GM21447 (cell line): ENCODE measurements around the gene GSE1.

Source experiments
- ATAC-seq: cut with Tn5 transposase; IDR thresholded peaks from one replicate; pipeline ENCODE4 v1.9.1; 2021; ENCODE audit not compliant: unreplicated experiment

GSE1 gene

GRCh38 chr16:85573696-85574641, 39.2 kb upstream of the GSE1 start:
- ATAC-seq = no peak

- no peak for ATAC-seq
Observed at GRCh38 chr16:85574672-85575475, 38.2 kb upstream of the GSE1 start.

- no peak for ATAC-seq
Observed at GRCh38 chr16:85575920-85576319, 37.2 kb upstream of the GSE1 start.

- ATAC-seq = no peak
Observed at GRCh38 chr16:85576944-85577343, 36.2 kb upstream of the GSE1 start.

GRCh38 chr16:85577899-85578598, 35.1 kb upstream of the GSE1 start:
- ATAC-seq = no peak

GRCh38 chr16:85578599-85578948, 34.5 kb upstream of the GSE1 start:
- no peak for ATAC-seq

GRCh38 chr16:85579191-85579590, 33.9 kb upstream of the GSE1 start:
- no peak for ATAC-seq

GRCh38 chr16:85579923-85580580, 33.1 kb upstream of the GSE1 start:
- ATAC-seq = no peak

GRCh38 chr16:85580684-85581083, 32.4 kb upstream of the GSE1 start:
- ATAC-seq = no peak

GRCh38 chr16:85582229-85582991, 30.7 kb upstream of the GSE1 start:
- no peak for ATAC-seq

- no peak for ATAC-seq
Observed at GRCh38 chr16:85583491-85584181, 29.5 kb upstream of the GSE1 start.

GRCh38 chr16:85584267-85584666, 28.9 kb upstream of the GSE1 start:
- no peak for ATAC-seq

GRCh38 chr16:85584819-85585282, 28.3 kb upstream of the GSE1 start:
- ATAC-seq = no peak

GRCh38 chr16:85585711-85586110, 27.4 kb upstream of the GSE1 start:
- ATAC-seq = no peak

GRCh38 chr16:85586380-85587104, 26.6 kb upstream of the GSE1 start:
- ATAC-seq = no peak

GRCh38 chr16:85587762-85588556, 25.2 kb upstream of the GSE1 start:
- ATAC-seq = no peak

- no peak for ATAC-seq
Observed at GRCh38 chr16:85588562-85589503, 24.3 kb upstream of the GSE1 start.
